ENCODE data around the gene TRMT2B.
"Not testable (repeated sequence)": the region's sequence is repeated elsewhere in the genome, so short reads cannot be mapped to it uniquely, and the experiment has no call there.

Gene TRMT2B

DNA sequence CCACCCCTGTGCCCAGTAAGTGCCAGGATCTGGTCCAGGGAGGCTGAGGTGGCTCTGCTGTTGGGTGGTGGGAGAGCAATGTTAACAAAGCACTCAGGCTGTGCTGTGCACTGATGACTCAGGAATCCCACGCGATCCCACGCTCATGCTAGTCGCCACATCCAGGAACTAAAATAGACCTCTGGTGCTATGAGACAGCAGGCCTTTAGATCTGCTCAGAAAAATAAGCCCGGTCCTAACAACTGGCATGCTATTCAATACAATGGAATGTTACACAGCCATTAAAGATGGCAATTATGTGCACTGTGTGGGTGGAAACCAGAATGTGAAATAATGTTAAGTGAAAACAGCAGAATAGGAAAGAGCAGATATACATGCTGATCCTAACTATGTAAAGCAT, 56.4 kb downstream of the TRMT2B start:
- no peak for DNase-seq

GRCh38 chrX:100994352-100995281, 57.3 kb downstream of the TRMT2B start:
- DNase-seq = no peak

GRCh38 chrX:100990139-100990538, 61.8 kb downstream of the TRMT2B start:
- no peak for DNase-seq

- DNase-seq = no peak
Measured at GRCh38 chrX:100984818-100985217, 67.1 kb downstream of the TRMT2B start.

DNA sequence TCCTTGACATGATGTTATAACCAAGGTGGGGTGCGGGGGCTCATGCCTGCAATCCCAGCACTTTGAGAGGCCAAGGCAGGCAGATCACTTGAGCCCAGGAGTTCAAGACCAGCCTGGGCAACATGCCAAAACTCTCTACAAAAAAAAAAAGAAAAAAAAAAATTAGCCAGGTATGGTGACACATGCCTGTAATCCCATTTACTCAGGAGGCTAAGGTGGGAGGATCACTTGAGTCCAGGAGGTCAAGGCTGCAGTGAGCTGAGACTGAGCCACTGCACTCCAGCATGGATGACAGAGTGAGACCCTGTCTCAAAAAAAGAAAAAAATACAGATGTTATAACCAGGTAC, 70.4 kb downstream of the TRMT2B start:
- DNase-seq = not testable (repeated sequence)

- no peak for DNase-seq
Measured at GRCh38 chrX:100980608-100981497, 71.1 kb downstream of the TRMT2B start.

- no peak for DNase-seq
Measured at GRCh38 chrX:100979881-100980607, 71.9 kb downstream of the TRMT2B start.

GRCh38 chrX:100976211-100976610, 75.7 kb downstream of the TRMT2B start:
- DNase-seq = no peak

DNA sequence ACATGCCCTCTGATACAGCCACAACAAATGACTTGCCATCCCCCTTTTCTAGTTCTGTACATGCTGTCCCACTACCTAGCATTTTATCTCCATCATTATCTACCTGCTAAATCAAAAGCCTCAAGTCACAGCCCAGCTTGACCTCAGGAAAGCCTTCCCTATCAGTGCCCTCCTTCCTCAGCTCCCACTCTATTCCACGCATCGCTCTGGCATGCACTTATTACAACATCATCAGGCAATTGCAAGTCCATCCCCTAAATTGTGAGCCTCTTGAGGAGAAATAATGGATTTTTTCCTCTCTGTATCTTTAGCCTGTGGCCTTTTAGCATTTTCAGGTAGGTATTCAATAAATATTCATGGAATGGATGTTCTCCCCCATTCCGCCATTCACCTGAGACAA, 76.7 kb downstream of the TRMT2B start:
- DNase-seq = no peak

GRCh38 chrX:100973411-100973810, 78.5 kb downstream of the TRMT2B start:
- no peak for DNase-seq

GRCh38 chrX:100969936-100970335, 82.0 kb downstream of the TRMT2B start:
- no peak for DNase-seq

DNA sequence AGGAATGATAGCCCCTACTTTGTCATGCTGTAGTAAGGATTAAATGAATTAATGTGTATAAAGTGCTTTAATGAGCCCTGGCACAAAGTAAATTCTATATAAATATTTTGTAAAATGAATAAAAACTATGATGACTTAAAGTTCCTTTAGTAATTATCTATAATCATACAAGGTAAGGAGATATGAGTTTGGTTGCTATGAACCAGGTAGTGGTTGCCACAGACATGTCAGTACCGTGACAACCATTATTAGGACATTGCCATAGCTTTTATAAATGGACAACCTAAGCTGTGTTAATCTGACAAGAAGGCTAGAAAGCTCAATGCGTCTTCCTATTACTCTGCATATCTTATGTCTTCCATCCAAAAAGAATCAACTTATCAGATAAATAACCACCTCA, 82.5 kb downstream of the TRMT2B start, which contains the start of gene ARL13A:
ARL13A (plus strand) TSS at position 301 of the 400 bp plus-strand sequence. CDS start 3,982 bp downstream, outside the sequence.
- no peak for DNase-seq

GRCh38 chrX:100964362-100964761, 87.5 kb downstream of the TRMT2B start:
- no peak for DNase-seq

DNA sequence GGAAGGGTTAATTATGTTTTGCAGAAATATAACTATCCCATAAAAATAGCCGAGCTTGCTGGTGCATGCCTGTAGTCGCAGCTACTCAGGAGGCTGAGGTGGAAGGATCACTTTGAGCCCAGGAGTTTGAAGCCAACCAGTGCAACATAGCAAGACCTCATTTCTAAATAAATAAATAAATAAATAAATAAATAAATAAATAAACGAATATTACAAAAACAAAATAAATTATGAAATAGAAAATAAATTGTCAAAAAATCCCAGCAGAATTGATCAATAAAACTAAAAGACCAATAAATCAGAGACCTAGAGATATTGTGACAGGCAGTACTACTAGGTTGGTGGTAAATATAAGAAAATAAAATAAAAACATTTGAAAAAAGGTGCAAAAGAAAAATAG, 89.1 kb downstream of the TRMT2B start:
- DNase-seq = no peak

All from NCI-H510A (cell line).